Transverse colon (tissue), 4 donors: ENCODE measurements around the gene FGD5.

Experiments used
- EP300 ChIP-seq: sonication (generic); formaldehyde crosslinking; IDR thresholded peaks from one replicate; pipeline ENCODE4 v1.6.1; 2017; ENCODE audit warnings: antibody characterized with exemption, low read depth
- POLR2A ChIP-seq: fragments of 450-650 bp; IDR thresholded peaks from one replicate; pipeline ENCODE4 v1.6.1; 2016; ENCODE audit warnings: antibody characterized with exemption, mild to moderate bottlenecking, moderate library complexity
- POLR2AphosphoS5 ChIP-seq, 3 donors: sonication (generic); formaldehyde crosslinking; IDR thresholded peaks; one replicate each; pipeline ENCODE4 v1.6.1; 2016; ENCODE audit warnings: antibody characterized with exemption in 3 of 3
- TF ChIP-seq, protein P1 (sequence below), 5 experiments: fragments of 200-600 bp in 3 of 5; fragments of 450-650 bp in 2 of 5; sonication (generic) in 3 of 5; IDR thresholded peaks; 1 replicate in 2 of 5; 2 replicates in 3 of 5; pipeline ENCODE4 v1.5.1; 2016 to 2017; ENCODE audit warnings: antibody characterized with exemption in 5 of 5, inconsistent platforms in 3 of 5, mild to moderate bottlenecking in 2 of 5, moderate library complexity in 1 of 5

DNA sequence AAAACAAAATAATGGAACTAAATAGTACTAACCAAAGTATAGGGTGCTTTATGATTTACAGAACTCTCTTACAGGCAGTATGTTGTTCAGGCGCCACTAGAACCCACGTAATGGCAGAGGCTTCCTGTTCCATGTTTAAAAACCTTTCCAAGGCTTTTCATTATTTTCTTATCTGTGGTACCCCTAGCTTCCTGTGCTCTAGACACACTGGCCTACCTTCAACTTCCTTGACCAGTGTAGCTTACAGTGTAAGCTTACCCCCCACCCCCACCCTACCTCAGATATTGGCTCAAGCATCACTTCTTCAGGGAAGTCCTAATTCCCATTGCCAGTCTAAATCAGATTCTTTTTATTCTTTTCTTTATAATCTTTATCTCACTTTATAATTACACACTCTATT, 131.5 kb downstream of the FGD5 start:
- TF ChIP-seq, protein P1, sequence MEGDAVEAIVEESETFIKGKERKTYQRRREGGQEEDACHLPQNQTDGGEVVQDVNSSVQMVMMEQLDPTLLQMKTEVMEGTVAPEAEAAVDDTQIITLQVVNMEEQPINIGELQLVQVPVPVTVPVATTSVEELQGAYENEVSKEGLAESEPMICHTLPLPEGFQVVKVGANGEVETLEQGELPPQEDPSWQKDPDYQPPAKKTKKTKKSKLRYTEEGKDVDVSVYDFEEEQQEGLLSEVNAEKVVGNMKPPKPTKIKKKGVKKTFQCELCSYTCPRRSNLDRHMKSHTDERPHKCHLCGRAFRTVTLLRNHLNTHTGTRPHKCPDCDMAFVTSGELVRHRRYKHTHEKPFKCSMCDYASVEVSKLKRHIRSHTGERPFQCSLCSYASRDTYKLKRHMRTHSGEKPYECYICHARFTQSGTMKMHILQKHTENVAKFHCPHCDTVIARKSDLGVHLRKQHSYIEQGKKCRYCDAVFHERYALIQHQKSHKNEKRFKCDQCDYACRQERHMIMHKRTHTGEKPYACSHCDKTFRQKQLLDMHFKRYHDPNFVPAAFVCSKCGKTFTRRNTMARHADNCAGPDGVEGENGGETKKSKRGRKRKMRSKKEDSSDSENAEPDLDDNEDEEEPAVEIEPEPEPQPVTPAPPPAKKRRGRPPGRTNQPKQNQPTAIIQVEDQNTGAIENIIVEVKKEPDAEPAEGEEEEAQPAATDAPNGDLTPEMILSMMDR (IDR thresholded peaks at IDR 0.05): no peak
- TF ChIP-seq EP300: no peak
- TF ChIP-seq POLR2A: no peak
- no peak for TF ChIP-seq POLR2AphosphoS5 (IDR thresholded peaks at IDR 0.05)
